ENCODE results near the gene TMEM38A. TPM values are rescaled to one million over a fixed set of nuclear protein-coding genes. Genes with fewer than 3 reads are reported as not detected.
A peak's percentile ranks its signal among the peaks of the same experiment; 100 is the strongest.

The TMEM38A gene
- total and polyA plus RNA-seq, 2 donors (not counting 1 experiment from before 2014, with no cell fraction given): 1.2 to 2.0 TPM

DNA sequence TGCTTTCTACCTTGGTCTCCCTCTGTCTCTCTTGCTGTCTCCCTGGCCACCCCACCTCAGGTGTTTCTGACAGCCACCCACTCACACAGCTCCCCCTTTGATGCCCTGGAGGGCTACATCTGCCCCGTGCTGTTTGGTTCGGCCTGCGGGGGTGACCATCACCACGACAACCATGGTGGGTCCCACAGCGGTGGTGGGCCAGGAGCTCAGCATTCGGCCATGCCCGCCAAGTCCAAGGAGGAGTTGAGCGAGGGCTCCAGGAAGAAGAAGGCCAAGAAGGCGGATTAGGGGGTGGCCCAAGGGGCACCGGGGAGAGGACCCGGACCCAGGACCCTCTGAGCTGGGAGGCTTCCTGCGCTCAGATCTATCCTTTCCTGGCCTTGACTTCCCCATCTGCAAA lies 27.1 kb downstream of the TMEM38A start:
- Histone ChIP-seq H3K27me3 (ENCODE audit: control insufficient read depth, insufficient read depth, low read length) (no peaks in the 10 kb centered on the region), H4K20me1 (ENCODE audit: control insufficient read depth, extremely low read depth, insufficient read depth, low read length) (no peaks in the 10 kb centered on the region), H3K36me3 (ENCODE audit: control insufficient read depth, insufficient read depth, low read length) (no peaks in the 10 kb centered on the region), H3K4me3 (replicated peaks in 1 of 4; ENCODE audit: control extremely low read depth in 1 of 4, insufficient read depth in 1 of 4, low read depth in 3 of 4, low read length in 4 of 4) (no peak overlapping the region), H3K4me2 (ENCODE audit: extremely low read depth, insufficient read depth, low read length) (no peak overlapping the region), H3K27ac (ENCODE audit: insufficient read depth, low read length) (no peak overlapping the region), H3K9me3 (ENCODE audit: control insufficient read depth, insufficient read depth, low read depth, low read length) (no peaks in the 10 kb centered on the region), H3K4me1 (ENCODE audit: control insufficient read depth, extremely low read depth, insufficient read depth, low read length) (peaks cover 2% of the 10 kb centered on the region), H3K9ac (ENCODE audit: insufficient read depth, low read length) (no peak overlapping the region), H2AFZ (ENCODE audit: low read length) (no peak overlapping the region), H3K79me2 (ENCODE audit: control insufficient read depth, insufficient read depth, low read length) (no peaks in the 10 kb centered on the region)
- no peak for DNase-seq (ENCODE audit: low read depth in 2 of 2)
- no peak for TF ChIP-seq EZH2 (IDR thresholded peaks at IDR 0.05; ENCODE audit: low read length, missing control alignments)
- TF ChIP-seq, protein P1, sequence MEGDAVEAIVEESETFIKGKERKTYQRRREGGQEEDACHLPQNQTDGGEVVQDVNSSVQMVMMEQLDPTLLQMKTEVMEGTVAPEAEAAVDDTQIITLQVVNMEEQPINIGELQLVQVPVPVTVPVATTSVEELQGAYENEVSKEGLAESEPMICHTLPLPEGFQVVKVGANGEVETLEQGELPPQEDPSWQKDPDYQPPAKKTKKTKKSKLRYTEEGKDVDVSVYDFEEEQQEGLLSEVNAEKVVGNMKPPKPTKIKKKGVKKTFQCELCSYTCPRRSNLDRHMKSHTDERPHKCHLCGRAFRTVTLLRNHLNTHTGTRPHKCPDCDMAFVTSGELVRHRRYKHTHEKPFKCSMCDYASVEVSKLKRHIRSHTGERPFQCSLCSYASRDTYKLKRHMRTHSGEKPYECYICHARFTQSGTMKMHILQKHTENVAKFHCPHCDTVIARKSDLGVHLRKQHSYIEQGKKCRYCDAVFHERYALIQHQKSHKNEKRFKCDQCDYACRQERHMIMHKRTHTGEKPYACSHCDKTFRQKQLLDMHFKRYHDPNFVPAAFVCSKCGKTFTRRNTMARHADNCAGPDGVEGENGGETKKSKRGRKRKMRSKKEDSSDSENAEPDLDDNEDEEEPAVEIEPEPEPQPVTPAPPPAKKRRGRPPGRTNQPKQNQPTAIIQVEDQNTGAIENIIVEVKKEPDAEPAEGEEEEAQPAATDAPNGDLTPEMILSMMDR (conservative IDR thresholded peaks at IDR 0.05 in 1 of 2, IDR thresholded peaks at IDR 0.05 in 1 of 2; ENCODE audit: low read depth in 1 of 2, low read length in 2 of 2): no peak

DNA sequence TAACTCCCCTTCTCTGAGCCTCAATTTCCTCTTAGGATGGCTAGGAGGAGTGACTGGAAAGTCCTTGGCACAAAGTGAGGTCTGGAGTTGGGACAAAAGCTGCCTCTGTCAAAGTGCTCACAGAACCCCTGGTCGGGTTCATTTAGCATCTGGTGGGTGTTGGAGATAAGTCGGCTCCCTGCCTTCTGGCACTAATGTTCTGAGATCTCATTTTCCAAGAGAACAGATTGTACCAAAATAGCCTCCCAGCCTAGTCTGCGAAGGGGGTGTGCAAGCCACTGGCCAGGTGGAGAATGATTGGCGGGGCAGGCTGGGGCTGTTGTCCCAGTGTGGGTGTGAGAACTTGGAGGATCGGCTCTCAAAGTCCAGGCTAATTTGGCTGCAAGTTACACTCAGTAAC lies 38.0 kb downstream of the TMEM38A start:
- Histone ChIP-seq H2AFZ (ENCODE audit: low read length) (no peak overlapping the region), H3K27me3 (ENCODE audit: control insufficient read depth, insufficient read depth, low read length) (no peaks in the 10 kb centered on the region), H3K4me2 (ENCODE audit: extremely low read depth, insufficient read depth, low read length) (no peak overlapping the region), H3K4me1 (ENCODE audit: control insufficient read depth, extremely low read depth, insufficient read depth, low read length) (no peaks in the 10 kb centered on the region), H3K27ac (ENCODE audit: insufficient read depth, low read length) (no peak overlapping the region), H3K36me3 (ENCODE audit: control insufficient read depth, insufficient read depth, low read length) (no peaks in the 10 kb centered on the region), H3K4me3 (replicated peaks in 1 of 4; ENCODE audit: control extremely low read depth in 1 of 4, insufficient read depth in 1 of 4, low read depth in 3 of 4, low read length in 4 of 4) (no peak overlapping the region), H3K79me2 (ENCODE audit: control insufficient read depth, insufficient read depth, low read length) (no peaks in the 10 kb centered on the region), H4K20me1 (ENCODE audit: control insufficient read depth, extremely low read depth, insufficient read depth, low read length) (no peaks in the 10 kb centered on the region), H3K9me3 (ENCODE audit: control insufficient read depth, insufficient read depth, low read depth, low read length) (no peaks in the 10 kb centered on the region), H3K9ac (ENCODE audit: insufficient read depth, low read length) (no peak overlapping the region)
- TF ChIP-seq, protein P1 (conservative IDR thresholded peaks at IDR 0.05 in 1 of 2, IDR thresholded peaks at IDR 0.05 in 1 of 2; ENCODE audit: low read depth in 1 of 2, low read length in 2 of 2): no peak
- no peak for TF ChIP-seq EZH2 (IDR thresholded peaks at IDR 0.05; ENCODE audit: low read length, missing control alignments)
- DNase-seq (ENCODE audit: low read depth in 2 of 2): no peak

DNA sequence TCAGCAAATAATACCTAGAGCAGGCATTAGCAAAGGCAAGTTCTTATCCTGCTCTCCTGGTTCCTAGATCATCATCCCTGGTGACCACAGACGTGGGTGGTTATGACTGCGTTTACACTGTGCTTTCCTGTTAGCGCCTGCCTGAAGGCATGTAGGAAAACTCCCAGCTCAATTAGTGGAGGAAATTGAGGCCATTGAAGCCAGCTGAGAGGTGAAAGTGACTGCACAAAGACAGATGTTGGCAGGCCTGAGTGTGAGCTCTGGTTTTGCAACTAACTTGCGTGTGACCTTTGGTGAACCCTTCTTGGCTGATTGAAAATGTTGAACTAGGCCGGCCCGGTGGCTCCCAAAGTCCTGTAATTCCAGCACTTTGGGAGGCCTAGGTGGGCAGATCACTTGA lies 41.2 kb downstream of the TMEM38A start:
- DNase-seq (ENCODE audit: low read depth in 2 of 2): peak; percentile 51 to 60
- Histone ChIP-seq H3K4me3 (replicated peaks in 1 of 4; ENCODE audit: control extremely low read depth in 1 of 4, insufficient read depth in 1 of 4, low read depth in 3 of 4, low read length in 4 of 4) (no peak overlapping the region), H3K4me1 (ENCODE audit: control insufficient read depth, extremely low read depth, insufficient read depth, low read length) (no peaks in the 10 kb centered on the region), H3K9ac (ENCODE audit: insufficient read depth, low read length) (no peak overlapping the region), H3K27me3 (ENCODE audit: control insufficient read depth, insufficient read depth, low read length) (no peaks in the 10 kb centered on the region), H2AFZ (ENCODE audit: low read length) (no peak overlapping the region), H3K27ac (ENCODE audit: insufficient read depth, low read length) (no peak overlapping the region), H4K20me1 (ENCODE audit: control insufficient read depth, extremely low read depth, insufficient read depth, low read length) (no peaks in the 10 kb centered on the region), H3K36me3 (ENCODE audit: control insufficient read depth, insufficient read depth, low read length) (no peaks in the 10 kb centered on the region), H3K4me2 (ENCODE audit: extremely low read depth, insufficient read depth, low read length) (no peak overlapping the region), H3K9me3 (ENCODE audit: control insufficient read depth, insufficient read depth, low read depth, low read length) (no peaks in the 10 kb centered on the region), H3K79me2 (ENCODE audit: control insufficient read depth, insufficient read depth, low read length) (no peaks in the 10 kb centered on the region)
- TF ChIP-seq, protein P1 (conservative IDR thresholded peaks at IDR 0.05 in 1 of 2, IDR thresholded peaks at IDR 0.05 in 1 of 2; ENCODE audit: low read depth in 1 of 2, low read length in 2 of 2): no peak
- TF ChIP-seq EZH2 (IDR thresholded peaks at IDR 0.05; ENCODE audit: low read length, missing control alignments): no peak
